Mesothelial cell of epicardium (in vitro differentiated cells): Measurements from ENCODE around the gene ADAP1. TPM values are rescaled to one million over a fixed set of nuclear protein-coding genes. Genes with fewer than 3 reads are reported as not detected.

Experiments
- DNase-seq, 2 experiments: peaks; one replicate each; pipeline ENCODE4 v3.0.0; 2021; ENCODE audit warnings: low spot score in 2 of 2; ENCODE audit not compliant: unreplicated experiment in 2 of 2
- H3K27ac Mint-ChIP-seq: 2 replicates; pipeline ENCODE4 v1.8.0; 2021; ENCODE audit warnings: mixed read lengths
- H3K27me3 Mint-ChIP-seq: 2 replicates; pipeline ENCODE4 v1.8.0; 2021; ENCODE audit warnings: low read depth, mixed read lengths
- H3K36me3 Mint-ChIP-seq: 2 replicates; pipeline ENCODE4 v1.8.0; 2021; ENCODE audit warnings: mixed read lengths
- H3K4me1 Mint-ChIP-seq: 2 replicates; pipeline ENCODE4 v1.8.0; 2021; ENCODE audit warnings: mixed read lengths
- H3K4me3 Mint-ChIP-seq: 2 replicates; pipeline ENCODE4 v1.8.0; 2021; ENCODE audit warnings: mild to moderate bottlenecking, moderate library complexity, mixed read lengths
- H3K9me3 Mint-ChIP-seq: 2 replicates; pipeline ENCODE4 v1.8.0; 2021; ENCODE audit warnings: mixed read lengths
- CTCF ChIP-seq: fragments of 200-600 bp; sonication (generic); IDR thresholded peaks from one replicate; pipeline ENCODE4 v1.5.0; 2021; ENCODE audit warnings: antibody characterized with exemption; ENCODE audit not compliant: unreplicated experiment
- total RNA-seq: library from RNA; stranded (reverse); gene quantifications from 3 replicates; pipeline ENCODE4 v1.2.1, GENCODE V29; 2021

Gene ADAP1
- total RNA-seq, 1 donor from 2014 or later: 4.0 TPM

GRCh38 chr7:893686-894085 is 60.8 kb downstream of the ADAP1 start:
- Mint-ChIP-seq H3K4me1 (peaks cover 1% of the 10 kb centered on the region), H3K9me3 (no peaks in the 10 kb centered on the region), H3K27ac (no peak overlapping the region), H3K36me3 (peaks cover 30% of the 10 kb centered on the region), H3K4me3 (no peak overlapping the region), H3K27me3 (no peaks in the 10 kb centered on the region)
- no peak for DNase-seq
- no peak for TF ChIP-seq CTCF

GRCh38 chr7:892648-893593 is 61.6 kb downstream of the ADAP1 start:
- H3K9me3 Mint-ChIP-seq: no peaks in the 10 kb centered on the region
- H3K27ac Mint-ChIP-seq: no peak overlapping the region
- no peak overlapping the region for H3K4me3 Mint-ChIP-seq
- TF ChIP-seq CTCF: no peak
- H3K36me3 Mint-ChIP-seq: peaks cover 30% of the 10 kb centered on the region
- no peak for DNase-seq
- H3K4me1 Mint-ChIP-seq: peaks cover 1% of the 10 kb centered on the region
- H3K27me3 Mint-ChIP-seq: no peaks in the 10 kb centered on the region

GRCh38 chr7:891805-892204 is 62.7 kb downstream of the ADAP1 start:
- Mint-ChIP-seq H3K36me3 (peaks cover 33% of the 10 kb centered on the region), H3K9me3 (no peaks in the 10 kb centered on the region)
- no peak for TF ChIP-seq CTCF

GRCh38 chr7:891291-891690 is 63.2 kb downstream of the ADAP1 start:
- H3K4me3 Mint-ChIP-seq: no peak overlapping the region

More at GRCh38 chr7:891805-892204, 62.7 kb downstream of the ADAP1 start:
- no peak overlapping the region for H3K27ac Mint-ChIP-seq
- DNase-seq: no peak
- H3K4me1 Mint-ChIP-seq: no peaks in the 10 kb centered on the region
- H3K27me3 Mint-ChIP-seq: no peaks in the 10 kb centered on the region
- H3K4me3 Mint-ChIP-seq: no peak overlapping the region

GRCh38 chr7:890868-891267 is 63.6 kb downstream of the ADAP1 start:
- no peak overlapping the region for H3K27ac Mint-ChIP-seq
- DNase-seq: no peak
- TF ChIP-seq CTCF: no peak
- peaks cover 27% of the 10 kb centered on the region for H3K36me3 Mint-ChIP-seq
- H3K4me3 Mint-ChIP-seq: no peak overlapping the region
- no peaks in the 10 kb centered on the region for H3K27me3 Mint-ChIP-seq
- H3K4me1 Mint-ChIP-seq: no peaks in the 10 kb centered on the region
- no peaks in the 10 kb centered on the region for H3K9me3 Mint-ChIP-seq

More at GRCh38 chr7:891291-891690, 63.2 kb downstream of the ADAP1 start:
- H3K36me3 Mint-ChIP-seq: peaks cover 31% of the 10 kb centered on the region
- H3K27ac Mint-ChIP-seq: no peak overlapping the region
- no peak for DNase-seq
- H3K9me3 Mint-ChIP-seq: no peaks in the 10 kb centered on the region
- no peak for TF ChIP-seq CTCF
- H3K4me1 Mint-ChIP-seq: no peaks in the 10 kb centered on the region
- no peaks in the 10 kb centered on the region for H3K27me3 Mint-ChIP-seq
